ENCODE results near the gene ELOVL3. TPM values are rescaled to one million over a fixed set of nuclear protein-coding genes. Genes with fewer than 3 reads are reported as not detected.

Gene ELOVL3
- total and polyA plus RNA-seq, 2 of the 4 experiments (the other 2 are of a cell fraction): 0.09 to 0.36 TPM

DNA sequence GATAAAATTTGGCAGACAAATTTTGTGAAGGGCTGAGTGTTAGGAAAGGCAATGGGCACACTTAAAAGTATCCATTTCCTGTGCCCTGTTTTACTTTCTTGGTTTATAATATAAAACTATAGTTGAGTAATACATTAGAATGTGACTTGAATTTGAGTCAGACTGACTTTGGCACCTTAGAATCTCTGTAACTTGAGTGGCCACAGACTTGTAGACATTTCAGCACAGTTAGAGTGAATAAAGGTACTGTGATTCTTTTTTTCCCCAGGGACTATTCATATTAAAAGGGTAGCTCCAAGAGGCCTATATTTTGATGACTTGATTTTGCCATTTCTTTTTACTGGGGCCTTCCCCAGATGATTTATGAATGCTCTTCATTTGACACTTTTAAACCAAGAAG lies 41.6 kb downstream of the ELOVL3 start:
- H4K8ac ChIP-seq (ENCODE audit: low read depth in 2 of 2, low read length in 2 of 2): no peak overlapping the region
- H3K18ac ChIP-seq (ENCODE audit: low read depth, low read length): no peak overlapping the region
- peak overlapping the region; percentile 36 for H2BK5ac ChIP-seq (ENCODE audit: low read depth, low read length, poor library complexity, severe bottlenecking)
- peak overlapping the region; percentile 40; the same call in 1 of the 2 replicates for H3K4me2 ChIP-seq (ENCODE audit: low read depth, low read length)
- no peak overlapping the region for H3K4me3 ChIP-seq (ENCODE audit: insufficient read depth, low read depth, low read length)
- no peak overlapping the region for H2AK5ac ChIP-seq (ENCODE audit: low read depth, low read length)
- no peak overlapping the region for H4K91ac ChIP-seq (ENCODE audit: insufficient read depth, low read depth, low read length)
- H3K23ac ChIP-seq (ENCODE audit: low read depth, low read length): no peak overlapping the region
- peaks cover 18% of the 10 kb centered on the region for H3K4me1 ChIP-seq (ENCODE audit: control insufficient read depth, insufficient read depth, low read length)
- no peak overlapping the region for H3K14ac ChIP-seq (replicated peaks; ENCODE audit: low read depth, low read length)
- H2AFZ ChIP-seq (replicated peaks; ENCODE audit: low read length, poor library complexity): no peak overlapping the region
- no peaks in the 10 kb centered on the region for H3K9me3 ChIP-seq (ENCODE audit: control insufficient read depth, insufficient read depth, low read length)
- no peak overlapping the region for H2BK120ac ChIP-seq (ENCODE audit: low read depth, low read length)
- TF ChIP-seq, protein P1, sequence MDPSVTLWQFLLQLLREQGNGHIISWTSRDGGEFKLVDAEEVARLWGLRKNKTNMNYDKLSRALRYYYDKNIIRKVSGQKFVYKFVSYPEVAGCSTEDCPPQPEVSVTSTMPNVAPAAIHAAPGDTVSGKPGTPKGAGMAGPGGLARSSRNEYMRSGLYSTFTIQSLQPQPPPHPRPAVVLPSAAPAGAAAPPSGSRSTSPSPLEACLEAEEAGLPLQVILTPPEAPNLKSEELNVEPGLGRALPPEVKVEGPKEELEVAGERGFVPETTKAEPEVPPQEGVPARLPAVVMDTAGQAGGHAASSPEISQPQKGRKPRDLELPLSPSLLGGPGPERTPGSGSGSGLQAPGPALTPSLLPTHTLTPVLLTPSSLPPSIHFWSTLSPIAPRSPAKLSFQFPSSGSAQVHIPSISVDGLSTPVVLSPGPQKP (IDR thresholded peaks at IDR 0.05; ENCODE audit: borderline replicate concordance, low read depth, low read length): no peak
- peak; percentile 78; the same call in 1 of the 2 replicates for TF ChIP-seq CEBPB (IDR thresholded peaks at IDR 0.05; ENCODE audit: low read depth, low read length)
- no peak overlapping the region for H3K56ac ChIP-seq (ENCODE audit: extremely low read depth, insufficient read depth, low read length)
- H3K79me1 ChIP-seq (ENCODE audit: low read depth in 1 of 2, low read length in 2 of 2): peaks cover 28 to 75% of the 10 kb centered on the region in 2 experiments
- H3K27me3 ChIP-seq (ENCODE audit: control insufficient read depth, insufficient read depth, low read length): no peaks in the 10 kb centered on the region
- H4K5ac ChIP-seq (ENCODE audit: low read depth, low read length): no peak overlapping the region
- no peak overlapping the region; the same call in 1 of the 2 replicates for H3K27ac ChIP-seq (ENCODE audit: insufficient read depth, low read length)
- H2BK15ac ChIP-seq (ENCODE audit: low read depth, low read length): no peak overlapping the region
- no peak overlapping the region for H3K9ac ChIP-seq (ENCODE audit: low read depth, low read length)
- ATAC-seq (ENCODE audit: low read depth) (peak; percentile 68), DNase-seq (peak; percentile 83)
- BruUV-seq (replicated peaks): no TSS peak
- dilution Hi-C loops (cut with HindIII; ENCODE audit: low sequenced_read_pairs, unreplicated experiment): no loop called here
- ChIA-PET CTCF (interaction anchor here (0.7 kb wide), 1 partner anchor 85 kb away, joined by 3 read pairs; no protein-coding TSS in a partner anchor), POLR2A (ENCODE audit: unreplicated experiment) (no interaction called here)
- H3K9me1 ChIP-seq (ENCODE audit: insufficient read depth, low read length): peaks cover 35% of the 10 kb centered on the region
- intact Hi-C loops (cut with micrococcal nuclease): loop anchor here (2.0 kb wide), 1 partner anchor 21 kb away; no protein-coding TSS in a partner anchor
- no peak overlapping the region for H3K4ac ChIP-seq (ENCODE audit: low read depth, low read length)
- H2AK9ac ChIP-seq (replicated peaks; ENCODE audit: low read depth, low read length, poor library complexity): no peak overlapping the region
- H2BK20ac ChIP-seq (ENCODE audit: low read depth, low read length): no peak overlapping the region
- in situ Hi-C loops (cut with MboI; ENCODE audit: low sequenced_read_pairs): no loop called here
- peaks cover 77% of the 10 kb centered on the region for H4K20me1 ChIP-seq (ENCODE audit: insufficient read depth, low read length)
- H3K36me3 ChIP-seq (ENCODE audit: control insufficient read depth, insufficient read depth, low read length): peaks cover 7% of the 10 kb centered on the region; the same call in 1 of the 2 replicates

Measured in IMR-90 (cell line).